Tibial nerve (tissue), 4 donors: ENCODE results near the gene TTLL13. TPM values are rescaled to one million over a fixed set of nuclear protein-coding genes. Genes with fewer than 3 reads are reported as not detected.

Experiments used
- DNase-seq, 2 donors: peaks; one replicate each; pipeline ENCODE4 v3.0.0-alpha.2; 2019; ENCODE audit warnings: low spot score in 2 of 2
- H3K27ac ChIP-seq, 4 donors: fragments of 200-600 bp; sonication (generic) in 3 of 4; one replicate each; pipeline ENCODE4 v1.5.1; 2017 to 2019; ENCODE audit warnings: mild to moderate bottlenecking in 1 of 4
- H3K27me3 ChIP-seq, 2 donors: fragments of 200-600 bp; sonication (generic) in 1 of 2; one replicate each; pipeline versions ENCODE4 v1.5.1 to v1.6.0; 2017 to 2019
- H3K36me3 ChIP-seq, 3 donors: fragments of 200-600 bp; sonication (generic); one replicate each; pipeline ENCODE4 v1.5.1; 2018 to 2019
- H3K4me1 ChIP-seq, 4 donors: fragments of 200-600 bp; sonication (generic) in 3 of 4; one replicate each; pipeline ENCODE4 v1.5.1; 2017 to 2019
- H3K4me3 ChIP-seq, 4 donors: fragments of 200-600 bp; sonication (generic) in 3 of 4; one replicate each; pipeline ENCODE4 v1.5.1; 2017 to 2019; ENCODE audit warnings: mild to moderate bottlenecking in 1 of 4, moderate library complexity in 1 of 4
- H3K9me3 ChIP-seq, 4 donors: fragments of 200-600 bp; sonication (generic) in 3 of 4; one replicate each; pipeline ENCODE4 v1.5.1; 2017 to 2019
- CTCF ChIP-seq, 5 experiments: fragments of 200-600 bp in 3 of 5; fragments of 450-650 bp in 2 of 5; sonication (generic) in 3 of 5; IDR thresholded peaks; one replicate each; pipeline ENCODE4 v1.5.1; 2016 to 2019; ENCODE audit warnings: antibody characterized with exemption in 5 of 5, mild to moderate bottlenecking in 3 of 5, moderate library complexity in 2 of 5
- EP300 ChIP-seq, 2 donors: sonication (generic); formaldehyde crosslinking; IDR thresholded peaks; one replicate each; pipeline ENCODE4 v1.6.1; 2017; ENCODE audit warnings: antibody characterized with exemption in 2 of 2, mild to moderate bottlenecking in 1 of 2
- POLR2A ChIP-seq, 2 donors: fragments of 450-650 bp; IDR thresholded peaks; one replicate each; pipeline ENCODE4 v1.6.1; 2017; ENCODE audit warnings: antibody characterized with exemption in 2 of 2, mild to moderate bottlenecking in 2 of 2, moderate library complexity in 2 of 2
- WGBS, 2 donors: methylation state at CpG; one replicate each; pipeline ENCODE4 v1.1.5; 2018; 5-methylcytosine and 5-hydroxymethylcytosine counted together
- small RNA-seq: library from RNA; depleted of rRNA; stranded (forward); fragments of <200 nt; gene quantifications from one replicate; pipeline ENCODE3, GENCODE V24; 2016
- total RNA-seq, 4 donors: library from RNA; depleted of rRNA; stranded (reverse); fragments of >200 nt; gene quantifications; one replicate each; pipeline ENCODE4 v1.1.0, GENCODE V29; 2016

TTLL13 gene
- total RNA-seq, 4 donors from 2014 or later = 0.60 TPM; not detected in 3

- no peaks in the 10 kb centered on the region for H3K27me3 ChIP-seq
- peak overlapping the region in 2 of 4 donors; percentile 65 to 66 for H3K27ac ChIP-seq
- 24 to 27% methylated on average over 6 of the region's 6 CpGs for WGBS, 2 donors
- no peak for TF ChIP-seq CTCF (IDR thresholded peaks at IDR 0.05)
- TF ChIP-seq EP300 (IDR thresholded peaks at IDR 0.05) = no peak
- no peak for TF ChIP-seq POLR2A (IDR thresholded peaks at IDR 0.05)
- no peaks in the 10 kb centered on the region for H3K9me3 ChIP-seq
- no peaks in the 10 kb centered on the region for H3K36me3 ChIP-seq
- DNase-seq = no peak
- peaks cover 0 to 20% (median 7%) of the 10 kb centered on the region in 4 donors for H3K4me1 ChIP-seq
- H3K4me3 ChIP-seq = no peak overlapping the region
These were observed 57.2 kb downstream of the TTLL13 start for GRCh38 chr15:90306560-90306959.

GRCh38 chr15:90307661-90308060, 58.3 kb downstream of the TTLL13 start:
- 90 to 100% methylated on average over 2 of the region's 2 CpGs for WGBS, 2 donors
- H3K27ac ChIP-seq = no peak overlapping the region
- no peaks in the 10 kb centered on the region for H3K27me3 ChIP-seq
- no peak for TF ChIP-seq POLR2A (IDR thresholded peaks at IDR 0.05)
- H3K9me3 ChIP-seq = no peaks in the 10 kb centered on the region
- peaks cover 0 to 15% (median 6%) of the 10 kb centered on the region in 4 donors for H3K4me1 ChIP-seq
- no peaks in the 10 kb centered on the region for H3K36me3 ChIP-seq
- H3K4me3 ChIP-seq = no peak overlapping the region
- DNase-seq = no peak

- 82 to 97% methylated on average over 4 of the region's 4 CpGs for WGBS, 2 donors
- Histone ChIP-seq H3K27me3 (no peaks in the 10 kb centered on the region), H3K36me3 (no peaks in the 10 kb centered on the region), H3K4me3 (no peak overlapping the region), H3K9me3 (no peaks in the 10 kb centered on the region), H3K4me1 (peaks cover 0 to 15% (median 6%) of the 10 kb centered on the region in 4 donors), H3K27ac (no peak overlapping the region)
- no peak for DNase-seq
- TF ChIP-seq POLR2A (IDR thresholded peaks at IDR 0.05) (no peak), CTCF (IDR thresholded peaks at IDR 0.05) (no peak), EP300 (IDR thresholded peaks at IDR 0.05) (no peak)
These were observed 59.7 kb downstream of the TTLL13 start for GRCh38 chr15:90309020-90309419.

Small RNAs within 50 kb of the gene (small RNA-seq; reads per million reads assigned to genes)
- gene AC091167.3 (not detected), gene RN7SL736P (not detected)

Other genes starting within 250 kb of the TTLL13 start
- gene ZNF710, start 248.2 kb upstream of the TTLL13 start, total RNA-seq = 10 to 100 TPM in 3 of 4 donors, 1 to 10 TPM in 1; 9.0 to 15.6 (median 11.2) TPM
- gene IDH2, start 147.1 kb upstream of the TTLL13 start, total RNA-seq = 10 to 100 TPM; 15.7 to 41.4 (median 20.3) TPM
- 100 to 1,000 TPM in 1 of 4 donors, 10 to 100 TPM in 3; 43.1 to 104 (median 59.0) TPM for gene SEMA4B, start 48.2 kb upstream of the TTLL13 start, total RNA-seq
- gene CIB1, start 15.6 kb upstream of the TTLL13 start, total RNA-seq = 10 to 100 TPM; 27.5 to 48.1 (median 37.8) TPM
- 1 to 10 TPM; 1.4 to 6.9 (median 4.9) TPM for gene GDPGP1, start 15.3 kb upstream of the TTLL13 start, total RNA-seq
- gene NGRN, start 16.1 kb downstream of the TTLL13 start, total RNA-seq = 10 to 100 TPM; 70.1 to 90.0 (median 74.6) TPM
- gene ZNF774, start 102.7 kb downstream of the TTLL13 start, total RNA-seq = 1 to 10 TPM in 2 of 4 donors, under 1 TPM in 2; 0.66 to 2.9 (median 1.2) TPM
- 100 to 1,000 TPM; 238 to 358 (median 282) TPM for gene IQGAP1, start 138.7 kb downstream of the TTLL13 start, total RNA-seq